Mesodermal cell (in vitro differentiated cells): ENCODE results near the gene RNF38.

Source experiments
- H3K27ac ChIP-seq: 2 replicates; pipeline ENCODE4 v1.7.0; 2013; ENCODE audit warnings: mild to moderate bottlenecking, low read depth, low read length, moderate library complexity; ENCODE audit not compliant: severe bottlenecking
- H3K36me3 ChIP-seq: 2 replicates; pipeline ENCODE4 v1.7.1; 2013; ENCODE audit warnings: mild to moderate bottlenecking, low read length, moderate library complexity; ENCODE audit not compliant: control insufficient read depth, insufficient read depth
- H3K4me1 ChIP-seq: one replicate; pipeline ENCODE4 v1.7.1; 2013; ENCODE audit warnings: mild to moderate bottlenecking, low read length; ENCODE audit not compliant: insufficient read depth, control insufficient read depth, poor library complexity, severe bottlenecking
- H3K4me3 ChIP-seq: 2 replicates; pipeline ENCODE4 v1.7.0; 2013; ENCODE audit warnings: low read length, control low read depth, mild to moderate bottlenecking; ENCODE audit not compliant: insufficient read depth, poor library complexity, severe bottlenecking; ENCODE audit errors: extremely low read depth
- H3K9me3 ChIP-seq: 2 replicates; pipeline ENCODE4 v1.7.1; 2013; ENCODE audit warnings: mild to moderate bottlenecking, low read length, moderate library complexity; ENCODE audit not compliant: control insufficient read depth
- WGBS, 2 experiments: methylation state at CpG; one replicate each; pipeline ENCODE4 v1.1.5; 2013; ENCODE audit warnings: missing lambda C conversion rate in 2 of 2; ENCODE audit not compliant: insufficient coverage in 2 of 2; 5-methylcytosine and 5-hydroxymethylcytosine counted together

Gene RNF38

DNA sequence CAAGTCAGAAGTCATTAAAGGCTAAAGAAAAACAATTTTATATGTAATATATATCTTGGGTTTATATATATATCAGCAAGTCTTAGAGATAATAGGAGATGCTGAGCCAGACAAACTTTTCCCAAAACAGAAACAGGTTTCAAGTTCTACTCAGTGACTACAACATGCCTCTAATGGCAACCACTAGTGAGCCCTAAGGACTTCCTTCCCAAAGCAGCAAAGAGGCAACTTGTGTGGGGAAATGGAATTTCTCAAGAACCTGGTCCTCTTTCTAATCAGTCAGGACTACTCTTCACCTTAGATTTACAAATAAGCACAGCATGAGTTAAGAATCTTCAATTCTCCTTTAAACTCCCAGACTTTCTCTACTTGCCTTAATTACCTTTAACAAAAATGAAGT, 17.6 kb downstream of the RNF38 start:
- no peak overlapping the region for H3K4me3 ChIP-seq
- H3K27ac ChIP-seq = no peak overlapping the region
- no peaks in the 10 kb centered on the region for H3K4me1 ChIP-seq
- H3K9me3 ChIP-seq = no peaks in the 10 kb centered on the region
- peaks cover 27% of the 10 kb centered on the region for H3K36me3 ChIP-seq

DNA sequence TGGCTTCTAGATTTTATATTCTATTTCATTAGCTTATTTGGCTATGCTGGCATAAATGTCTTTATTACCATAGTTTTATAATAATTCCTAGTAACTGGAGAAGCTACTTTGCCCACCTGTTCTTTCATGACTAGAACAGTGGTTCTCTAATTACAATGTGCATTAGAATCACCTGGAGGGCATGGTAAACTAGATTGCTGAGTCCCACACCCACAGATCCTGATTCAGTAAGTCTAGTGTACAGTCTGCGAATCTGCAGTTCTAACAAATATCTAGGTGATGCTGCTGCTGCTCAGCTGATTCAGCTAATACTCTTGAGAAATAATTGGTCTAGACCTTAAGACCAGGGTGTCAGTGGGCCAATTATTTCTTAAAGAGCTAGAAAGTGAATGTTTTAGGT, 35.5 kb downstream of the RNF38 start:
- H3K4me1 ChIP-seq = no peaks in the 10 kb centered on the region
- 100% methylated on average over 1 of the region's 1 CpG for WGBS, 2 experiments
- H3K36me3 ChIP-seq = peaks cover 85% of the 10 kb centered on the region
- H3K27ac ChIP-seq = no peak overlapping the region
- no peaks in the 10 kb centered on the region for H3K9me3 ChIP-seq
- no peak overlapping the region for H3K4me3 ChIP-seq

DNA sequence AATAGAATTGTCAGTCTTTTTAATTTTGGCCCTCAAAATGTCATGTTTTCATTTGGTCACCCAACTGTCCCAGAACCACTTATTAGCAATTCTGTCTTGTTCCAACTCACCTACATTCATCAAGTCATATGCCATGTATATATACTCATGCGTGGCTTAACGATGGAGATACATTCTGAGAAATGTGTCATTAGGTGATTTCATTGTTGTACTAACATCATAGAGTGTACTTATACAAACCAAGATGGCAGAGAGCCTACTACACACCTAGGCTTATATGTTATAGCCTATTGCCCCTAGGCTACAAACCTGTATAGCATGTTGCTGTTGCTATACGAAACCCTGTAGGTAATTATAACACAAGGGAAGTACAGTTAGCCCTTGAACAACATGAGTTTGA, 36.6 kb downstream of the RNF38 start:
- 100% methylated on average over 1 of the region's 3 CpGs for WGBS, 2 experiments
- no peak overlapping the region for H3K27ac ChIP-seq
- no peaks in the 10 kb centered on the region for H3K9me3 ChIP-seq
- H3K4me1 ChIP-seq = no peaks in the 10 kb centered on the region
- no peak overlapping the region for H3K4me3 ChIP-seq
- peaks cover 80% of the 10 kb centered on the region for H3K36me3 ChIP-seq

DNA sequence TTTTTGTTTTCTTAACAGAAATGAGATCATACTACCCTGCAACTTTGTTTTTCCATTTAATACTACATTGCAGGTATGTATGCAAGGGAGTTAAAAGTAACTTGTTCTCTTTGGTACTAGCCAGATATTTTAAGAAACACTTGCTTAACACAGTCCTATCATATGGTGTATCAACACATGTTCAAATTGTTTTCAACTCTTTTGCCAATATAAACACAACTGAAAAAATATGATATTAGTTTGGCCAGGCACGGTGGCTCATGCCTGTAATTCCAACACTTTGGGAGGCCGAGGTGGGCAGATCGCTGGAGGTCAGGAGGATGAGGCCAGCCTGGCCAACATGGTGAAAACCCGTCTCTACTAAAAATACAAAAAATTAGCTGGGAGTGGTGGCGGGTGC, 41.6 kb downstream of the RNF38 start:
- Histone ChIP-seq H3K9me3 (no peaks in the 10 kb centered on the region), H3K4me3 (no peak overlapping the region), H3K4me1 (no peaks in the 10 kb centered on the region), H3K27ac (no peak overlapping the region), H3K36me3 (peaks cover 78% of the 10 kb centered on the region)
- 79 to 97% methylated on average over 3 to 5 of the region's 5 CpGs for WGBS, 2 experiments

DNA sequence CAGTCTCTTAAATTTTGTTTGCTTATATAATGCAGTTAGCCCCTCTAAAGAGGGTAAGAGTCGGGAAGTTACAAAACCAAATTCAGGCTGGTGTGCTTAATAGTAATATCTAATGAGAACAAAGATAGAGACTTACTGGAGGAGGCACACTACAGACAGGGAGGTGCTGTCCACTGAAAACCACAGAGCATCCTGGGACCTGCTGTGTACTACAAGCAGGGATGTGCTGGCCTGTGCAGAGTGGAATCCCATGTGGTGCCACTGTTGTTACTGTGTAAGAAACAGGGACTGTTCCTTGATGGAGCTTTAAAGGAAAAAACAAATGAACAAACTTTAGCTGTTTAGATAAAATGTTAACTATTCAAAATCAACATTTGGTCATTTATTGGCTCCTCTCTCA, 42.4 kb downstream of the RNF38 start:
- Histone ChIP-seq H3K4me1 (no peaks in the 10 kb centered on the region), H3K4me3 (no peak overlapping the region), H3K9me3 (no peaks in the 10 kb centered on the region), H3K36me3 (peaks cover 76% of the 10 kb centered on the region), H3K27ac (no peak overlapping the region)
- 100% methylated on average over 1 of the region's 1 CpG; no CpG with 5 or more reads in 1 of the 2 experiments for WGBS, 2 experiments

DNA sequence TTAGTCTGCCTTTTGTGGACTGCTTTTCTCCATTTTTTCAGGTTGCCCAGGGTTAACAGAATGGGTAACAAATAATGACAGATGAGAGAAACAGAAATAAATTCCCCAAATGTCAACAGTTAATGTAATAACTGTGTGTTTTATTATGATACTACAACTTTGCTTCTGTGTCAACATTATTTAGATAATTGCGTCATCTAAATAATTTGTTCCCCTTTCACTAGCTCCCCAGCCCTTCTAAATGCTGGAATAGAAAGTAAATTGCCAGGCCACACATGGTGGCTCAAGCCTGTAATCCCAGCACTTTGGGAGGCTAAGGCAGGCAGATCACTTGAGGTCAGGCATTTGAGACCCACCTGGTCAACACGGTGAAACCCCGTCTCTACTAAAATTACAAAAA, 53.5 kb downstream of the RNF38 start:
- WGBS, 2 experiments = 82 to 85% methylated on average over 2 of the region's 3 CpGs

DNA sequence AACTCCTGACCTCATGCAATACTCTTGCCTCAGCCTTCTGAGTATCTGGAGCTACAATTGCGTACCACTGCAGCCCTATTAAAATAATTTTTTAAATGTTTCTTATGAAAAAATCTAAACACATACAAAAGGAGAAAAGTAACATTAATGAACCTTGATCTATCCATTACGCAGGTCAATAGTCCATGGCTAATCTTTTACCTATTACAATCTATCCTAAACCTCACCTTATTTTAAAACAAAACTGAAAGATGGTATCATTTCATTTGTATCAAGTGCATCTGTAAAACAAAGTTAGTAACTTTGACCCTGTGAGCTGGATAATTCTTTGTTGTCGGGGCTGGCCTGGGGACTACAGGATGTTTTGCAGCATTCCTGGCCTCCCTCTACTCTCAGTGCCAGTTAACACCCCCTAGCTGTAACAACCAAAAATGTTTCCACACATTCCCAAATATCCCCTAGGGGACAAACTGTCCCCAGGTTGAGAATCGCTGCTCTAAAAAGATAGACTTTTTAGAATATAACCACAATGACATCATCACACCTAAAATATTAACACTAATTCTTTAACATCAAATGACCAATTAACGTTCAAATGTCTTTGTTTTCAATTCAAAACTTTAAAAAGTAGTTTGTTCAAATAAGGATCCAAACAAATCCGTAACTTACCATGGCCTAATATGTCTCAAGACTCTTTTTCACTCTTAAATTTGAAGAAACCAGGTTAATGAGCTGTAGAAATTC, 54.8 kb downstream of the RNF38 start:
- 88 to 100% methylated on average over 1 to 4 of the region's 6 CpGs for WGBS, 2 experiments
- Histone ChIP-seq H3K4me1 (no peaks in the 10 kb centered on the region), H3K9me3 (no peaks in the 10 kb centered on the region), H3K27ac (no peak overlapping the region), H3K36me3 (peaks cover 85% of the 10 kb centered on the region), H3K4me3 (no peak overlapping the region)

More for the DNA sequence above, 53.5 kb downstream of the RNF38 start:
- Histone ChIP-seq H3K4me1 (no peaks in the 10 kb centered on the region), H3K36me3 (peaks cover 85% of the 10 kb centered on the region), H3K4me3 (no peak overlapping the region), H3K27ac (no peak overlapping the region), H3K9me3 (no peaks in the 10 kb centered on the region)

DNA sequence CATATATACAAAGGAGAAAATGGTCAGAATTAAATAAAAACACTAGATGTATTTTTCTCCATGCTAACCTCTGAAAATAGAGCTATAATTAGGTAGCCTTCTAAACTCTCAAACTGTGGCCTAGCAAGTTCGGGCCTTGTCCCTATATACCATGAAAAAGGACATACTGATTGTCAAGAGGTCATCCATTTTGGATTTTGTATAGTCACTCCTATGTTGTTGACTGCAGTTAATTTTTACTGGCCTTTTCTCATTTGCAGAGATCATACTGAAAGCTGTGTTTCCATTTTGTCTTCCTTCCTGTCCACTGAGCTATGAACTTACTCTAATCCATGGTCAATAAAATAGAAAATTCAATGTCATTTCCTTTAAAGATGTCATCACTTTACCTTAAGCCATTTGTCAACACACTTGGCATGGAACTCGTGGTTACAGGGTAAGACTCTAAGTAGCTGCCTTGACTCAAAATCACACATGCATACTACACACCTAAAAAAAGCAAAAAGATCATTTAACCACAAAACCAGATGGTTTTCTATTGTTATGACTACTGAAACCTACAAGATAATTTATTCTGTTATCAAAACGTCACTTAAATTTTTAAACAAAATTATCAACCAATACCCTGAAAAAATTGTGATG, 58.0 kb downstream of the RNF38 start:
- Histone ChIP-seq H3K4me3 (no peak overlapping the region), H3K9me3 (no peaks in the 10 kb centered on the region), H3K27ac (no peak overlapping the region), H3K4me1 (no peaks in the 10 kb centered on the region), H3K36me3 (peaks cover 84% of the 10 kb centered on the region)
- WGBS, 2 experiments = 88 to 93% methylated on average over 1 of the region's 3 CpGs

DNA sequence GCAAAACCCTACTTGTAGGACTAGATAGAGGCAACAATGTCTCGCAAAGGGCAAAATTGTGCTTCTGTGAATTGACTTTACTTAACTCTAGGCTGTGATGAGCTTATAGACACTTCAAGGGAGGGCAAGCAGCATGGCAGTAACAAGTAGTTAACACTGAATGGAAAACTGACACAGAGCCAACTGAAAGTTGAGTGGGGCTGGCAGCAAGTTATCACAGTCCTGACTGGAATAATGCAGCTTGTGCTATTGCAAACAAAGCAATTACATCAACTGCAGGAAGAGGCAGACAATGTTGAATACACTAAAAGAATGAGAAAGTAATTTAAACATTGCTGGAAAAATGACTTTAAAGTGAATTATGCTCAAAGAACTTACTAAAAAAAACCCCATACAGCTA, 62.2 kb downstream of the RNF38 start:
- H3K4me1 ChIP-seq = no peaks in the 10 kb centered on the region
- no peak overlapping the region for H3K4me3 ChIP-seq
- WGBS, 2 experiments = 100% methylated on average over 1 of the region's 1 CpG
- H3K9me3 ChIP-seq = no peaks in the 10 kb centered on the region
- H3K27ac ChIP-seq = no peak overlapping the region
- peaks cover 85% of the 10 kb centered on the region for H3K36me3 ChIP-seq

DNA sequence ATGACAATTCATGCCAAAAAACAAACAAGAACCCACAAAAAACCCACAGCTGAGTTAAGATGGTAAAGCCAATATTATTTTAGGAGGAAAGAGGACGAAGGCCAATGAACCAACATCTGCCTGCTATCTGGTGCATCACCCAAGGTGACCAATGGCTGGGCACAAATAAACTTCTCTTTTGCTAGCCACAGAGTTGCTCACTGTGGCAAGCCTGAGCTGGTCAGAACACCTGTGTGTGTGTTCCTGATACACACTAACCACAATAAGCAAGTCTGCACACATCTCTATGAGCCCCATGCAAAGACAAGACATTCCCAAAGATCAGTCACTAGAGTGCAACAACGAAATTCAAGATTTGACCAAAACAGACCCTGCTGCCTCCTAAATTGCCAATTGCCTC, 63.1 kb downstream of the RNF38 start:
- Histone ChIP-seq H3K9me3 (no peaks in the 10 kb centered on the region), H3K4me1 (no peaks in the 10 kb centered on the region), H3K27ac (no peak overlapping the region), H3K36me3 (peaks cover 78% of the 10 kb centered on the region), H3K4me3 (no peak overlapping the region)
- 86 to 100% methylated on average over 1 of the region's 2 CpGs for WGBS, 2 experiments
